Stomach smooth muscle (tissue), 2 donors: ENCODE results near the gene SLC17A9.

Source experiments
- H3K27ac ChIP-seq: one replicate; pipeline ENCODE4 v1.7.0; 2013; ENCODE audit warnings: mild to moderate bottlenecking, low read length, inconsistent platforms
- H3K27me3 ChIP-seq, 2 donors: one replicate each; pipeline ENCODE4 v1.7.0; 2013; ENCODE audit warnings: low read length in 2 of 2; ENCODE audit not compliant: insufficient read depth in 2 of 2, control insufficient read depth in 1 of 2
- H3K36me3 ChIP-seq, 2 donors: one replicate each; pipeline ENCODE4 v1.7.0; 2013; ENCODE audit warnings: low read length in 2 of 2; ENCODE audit not compliant: control insufficient read depth in 2 of 2, insufficient read depth in 2 of 2
- H3K4me1 ChIP-seq: one replicate; pipeline ENCODE4 v1.7.0; 2013; ENCODE audit warnings: low read length; ENCODE audit not compliant: control insufficient read depth, insufficient read depth
- H3K4me3 ChIP-seq, 2 donors: one replicate each; pipeline ENCODE4 v1.7.0; 2013; ENCODE audit warnings: low read length in 2 of 2
- H3K9ac ChIP-seq, 2 donors: one replicate each; pipeline ENCODE4 v1.7.0; 2013; ENCODE audit warnings: low read length in 2 of 2, mild to moderate bottlenecking in 1 of 2
- H3K9me3 ChIP-seq, 2 donors: one replicate each; pipeline ENCODE4 v1.7.0; 2013; ENCODE audit warnings: low read length in 2 of 2; ENCODE audit not compliant: control insufficient read depth in 2 of 2
- donor health status: healthy.
- donor health status: Pancreatic carcinoma.

SLC17A9 gene

GRCh38 chr20:62999580-62999979 is 47.1 kb downstream of the SLC17A9 start:
- Histone ChIP-seq H3K4me3 (no peak overlapping the region), H3K27me3 (peaks cover 39 to 45% of the 10 kb centered on the region in 2 donors), H3K9me3 (no peaks in the 10 kb centered on the region), H3K36me3 (no peaks in the 10 kb centered on the region), H3K9ac (no peak overlapping the region), H3K27ac (no peak overlapping the region), H3K4me1 (no peaks in the 10 kb centered on the region)

- Histone ChIP-seq H3K36me3 (no peaks in the 10 kb centered on the region), H3K27ac (no peak overlapping the region), H3K27me3 (peaks cover 44 to 47% of the 10 kb centered on the region in 2 donors), H3K9me3 (no peaks in the 10 kb centered on the region), H3K4me3 (no peak overlapping the region), H3K4me1 (no peaks in the 10 kb centered on the region), H3K9ac (no peak overlapping the region)
These were observed 47.5 kb downstream of the SLC17A9 start for GRCh38 chr20:63000036-63000435.

GRCh38 chr20:63000958-63001357 is 48.4 kb downstream of the SLC17A9 start:
- no peak overlapping the region for H3K9ac ChIP-seq
- no peaks in the 10 kb centered on the region for H3K4me1 ChIP-seq
- H3K27me3 ChIP-seq, result peaks cover 50 to 53% of the 10 kb centered on the region in 2 donors
- H3K9me3 ChIP-seq, result no peaks in the 10 kb centered on the region
- H3K27ac ChIP-seq, result no peak overlapping the region
- H3K36me3 ChIP-seq, result no peaks in the 10 kb centered on the region
- no peak overlapping the region for H3K4me3 ChIP-seq

- H3K9ac ChIP-seq, result no peak overlapping the region
- no peaks in the 10 kb centered on the region for H3K9me3 ChIP-seq
- no peaks in the 10 kb centered on the region for H3K36me3 ChIP-seq
- H3K27me3 ChIP-seq, result peaks cover 55 to 68% of the 10 kb centered on the region in 2 donors
- H3K4me1 ChIP-seq, result peaks cover 11% of the 10 kb centered on the region
- no peak overlapping the region for H3K27ac ChIP-seq
- H3K4me3 ChIP-seq, result no peak overlapping the region
These were observed 50.0 kb downstream of the SLC17A9 start for GRCh38 chr20:63002511-63002910.

- Histone ChIP-seq H3K4me1 (peaks cover 13% of the 10 kb centered on the region), H3K36me3 (no peaks in the 10 kb centered on the region), H3K27me3 (peaks cover 55 to 77% of the 10 kb centered on the region in 2 donors), H3K9ac (no peak overlapping the region), H3K9me3 (no peaks in the 10 kb centered on the region), H3K4me3 (no peak overlapping the region), H3K27ac (no peak overlapping the region)
These were observed 51.0 kb downstream of the SLC17A9 start for GRCh38 chr20:63003546-63003945.

- H3K36me3 ChIP-seq, result no peaks in the 10 kb centered on the region
- H3K27ac ChIP-seq, result no peak overlapping the region
- no peak overlapping the region for H3K4me3 ChIP-seq
- H3K4me1 ChIP-seq, result peaks cover 21% of the 10 kb centered on the region
- no peaks in the 10 kb centered on the region for H3K9me3 ChIP-seq
- H3K27me3 ChIP-seq, result peaks cover 61 to 84% of the 10 kb centered on the region in 2 donors
- H3K9ac ChIP-seq, result no peak overlapping the region
These were observed 52.3 kb downstream of the SLC17A9 start for GRCh38 chr20:63004607-63005364.

- H3K9ac ChIP-seq, result no peak overlapping the region
- no peak overlapping the region for H3K4me3 ChIP-seq
- no peaks in the 10 kb centered on the region for H3K36me3 ChIP-seq
- no peaks in the 10 kb centered on the region for H3K9me3 ChIP-seq
- H3K27ac ChIP-seq, result no peak overlapping the region
- H3K4me1 ChIP-seq, result peaks cover 21% of the 10 kb centered on the region
- H3K27me3 ChIP-seq, result peaks cover 62 to 85% of the 10 kb centered on the region in 2 donors
These were observed 52.9 kb downstream of the SLC17A9 start for GRCh38 chr20:63005365-63005861.

GRCh38 chr20:63005862-63006539 is 53.5 kb downstream of the SLC17A9 start:
- Histone ChIP-seq H3K27ac (no peak overlapping the region), H3K36me3 (no peaks in the 10 kb centered on the region), H3K4me1 (peaks cover 21% of the 10 kb centered on the region), H3K9ac (no peak overlapping the region), H3K4me3 (no peak overlapping the region), H3K9me3 (no peaks in the 10 kb centered on the region), H3K27me3 (peaks cover 60 to 84% of the 10 kb centered on the region in 2 donors)

- Histone ChIP-seq H3K9ac (no peak within 1 kb of the TSS), H3K9me3 (peaks cover 0 to under 1% of the 10 kb centered on the region in 2 donors), H3K4me3 (no peak within 1 kb of the TSS), H3K4me1 (peaks cover 21% of the 10 kb centered on the region), H3K36me3 (no peaks in the 10 kb centered on the region), H3K27me3 (peaks cover 62 to 80% of the 10 kb centered on the region in 2 donors), H3K27ac (no peak within 1 kb of the TSS)
These were observed 54.2 kb downstream of the SLC17A9 start, which contains the start of gene BHLHE23 for GRCh38 chr20:63006540-63007359. Gene BHLHE23, minus strand, starts transcription at chr20:63006964. Its CDS starts 190 bp downstream, at chr20:63006774.

- peaks cover 59 to 75% of the 10 kb centered on the region in 2 donors for H3K27me3 ChIP-seq
- peaks cover 21% of the 10 kb centered on the region for H3K4me1 ChIP-seq
- peaks cover 0 to 2% of the 10 kb centered on the region in 2 donors for H3K9me3 ChIP-seq
- no peak overlapping the region for H3K4me3 ChIP-seq
- H3K36me3 ChIP-seq, result no peaks in the 10 kb centered on the region
- no peak overlapping the region for H3K27ac ChIP-seq
- no peak overlapping the region for H3K9ac ChIP-seq
These were observed 54.8 kb downstream of the SLC17A9 start for GRCh38 chr20:63007360-63007645.
